IMR-90 (cell line): ENCODE measurements around the gene CRYZL1. TPM values are rescaled to one million over a fixed set of nuclear protein-coding genes. Genes with fewer than 3 reads are reported as not detected.
A peak's percentile ranks its signal among the peaks of the same experiment; 100 is the strongest.

ENCODE experiments used
- ATAC-seq: fragments of 200-7000 bp; cut with Tn5 transposase; 2 replicates; pipeline ENCODE4 v1.9.1; 2020; ENCODE audit warnings: low read depth, mild to moderate bottlenecking, moderate library complexity
- BruUV-seq: library from RNA; stranded (reverse); fragments of 400-500 nt; replicated peaks from 2 replicates; lab custom pipeline; 2021; lab: Mats Ljungman, UMichigan
- CTCF ChIA-PET: fragments of 300-600 bp; formaldehyde crosslinking; extraction: SDS; loops from one replicate; lab custom pipeline; 2021; ENCODE audit warnings: antibody characterized with exemption; lab: Yijun Ruan, JAX
- POLR2A ChIA-PET: fragments of 300-600 bp; sonication (Branson Sonifier 250); formaldehyde crosslinking; loops from one replicate; lab custom pipeline; 2022; ENCODE audit warnings: antibody characterized with exemption; ENCODE audit not compliant: unreplicated experiment; lab: Charles Lee
- DNase-seq: peaks from one replicate; pipeline ENCODE4 v3.0.0; 2013
- H2AFZ ChIP-seq: replicated peaks from 2 replicates; pipeline ENCODE3; 2013; ENCODE audit warnings: low read length, mild to moderate bottlenecking; ENCODE audit not compliant: poor library complexity
- H2AK5ac ChIP-seq: 2 replicates; pipeline ENCODE4 v1.6.1; 2013; ENCODE audit warnings: low read depth, low read length, inconsistent platforms
- H2AK9ac ChIP-seq: replicated peaks from 2 replicates; pipeline ENCODE3; 2013; ENCODE audit warnings: mild to moderate bottlenecking, low read depth, low read length, moderate library complexity; ENCODE audit not compliant: poor library complexity
- H2BK120ac ChIP-seq: 2 replicates; pipeline ENCODE4 v1.6.1; 2013; ENCODE audit warnings: low read depth, low read length, inconsistent platforms
- H2BK15ac ChIP-seq: 3 replicates; pipeline ENCODE4 v1.6.1; 2013; ENCODE audit warnings: low read depth, low read length, inconsistent platforms
- H2BK20ac ChIP-seq: 2 replicates; pipeline ENCODE4 v1.6.1; 2013; ENCODE audit warnings: low read depth, mild to moderate bottlenecking, inconsistent platforms, low read length, moderate library complexity
- H2BK5ac ChIP-seq: 2 replicates; pipeline ENCODE4 v1.6.1; 2013; ENCODE audit warnings: mild to moderate bottlenecking, low read depth, low read length, inconsistent platforms; ENCODE audit not compliant: poor library complexity, severe bottlenecking
- H3K14ac ChIP-seq: replicated peaks from 2 replicates; pipeline ENCODE4 v1.6.1; 2013; ENCODE audit warnings: low read depth, low read length, inconsistent platforms
- H3K18ac ChIP-seq: 2 replicates; pipeline ENCODE4 v1.6.1; 2013; ENCODE audit warnings: low read depth, low read length, control low read depth
- H3K23ac ChIP-seq: 2 replicates; pipeline ENCODE4 v1.6.1; 2013; ENCODE audit warnings: low read depth, low read length, inconsistent platforms
- H3K27ac ChIP-seq: 2 replicates; pipeline ENCODE4 v1.5.1; 2013; ENCODE audit warnings: mild to moderate bottlenecking, control low read depth, low read length; ENCODE audit not compliant: insufficient read depth
- H3K27me3 ChIP-seq: 2 replicates; pipeline ENCODE4 v1.6.1; 2013; ENCODE audit warnings: low read length; ENCODE audit not compliant: control insufficient read depth, insufficient read depth
- H3K36me3 ChIP-seq: 2 replicates; pipeline ENCODE4 v1.6.1; 2013; ENCODE audit warnings: low read length, mixed read lengths; ENCODE audit not compliant: control insufficient read depth, insufficient read depth
- H3K4ac ChIP-seq: 2 replicates; pipeline ENCODE4 v1.6.1; 2013; ENCODE audit warnings: low read depth, low read length, inconsistent platforms
- H3K4me1 ChIP-seq: 2 replicates; pipeline ENCODE4 v1.6.1; 2013; ENCODE audit warnings: low read length, mixed read lengths; ENCODE audit not compliant: control insufficient read depth, insufficient read depth
- H3K4me2 ChIP-seq: 2 replicates; pipeline ENCODE4 v1.6.1; 2013; ENCODE audit warnings: low read depth, mild to moderate bottlenecking, control low read depth, low read length, moderate library complexity
- H3K4me3 ChIP-seq: 2 replicates; pipeline ENCODE4 v1.5.1; 2013; ENCODE audit warnings: low read depth, mild to moderate bottlenecking, control low read depth, low read length, moderate library complexity; ENCODE audit not compliant: insufficient read depth
- H3K56ac ChIP-seq: 2 replicates; pipeline ENCODE4 v1.6.1; 2013; ENCODE audit warnings: low read length, inconsistent platforms; ENCODE audit not compliant: insufficient read depth; ENCODE audit errors: extremely low read depth
- H3K79me1 ChIP-seq, 2 experiments: 2 replicates each; pipeline ENCODE4 v1.6.1; 2013; ENCODE audit warnings: low read length in 2 of 2, inconsistent platforms in 1 of 2, low read depth in 1 of 2
- H3K9ac ChIP-seq: 2 replicates; pipeline ENCODE4 v1.6.1; 2013; ENCODE audit warnings: low read depth, low read length, control low read depth
- H3K9me1 ChIP-seq: 2 replicates; pipeline ENCODE4 v1.6.1; 2013; ENCODE audit warnings: low read length, inconsistent platforms; ENCODE audit not compliant: insufficient read depth
- H3K9me3 ChIP-seq: 2 replicates; pipeline ENCODE4 v1.6.1; 2013; ENCODE audit warnings: low read length; ENCODE audit not compliant: control insufficient read depth, insufficient read depth
- H4K20me1 ChIP-seq: 2 replicates; pipeline ENCODE4 v1.6.1; 2013; ENCODE audit warnings: low read length, inconsistent platforms; ENCODE audit not compliant: insufficient read depth
- H4K5ac ChIP-seq: 2 replicates; pipeline ENCODE4 v1.6.1; 2013; ENCODE audit warnings: mild to moderate bottlenecking, low read depth, low read length, control low read depth
- H4K8ac ChIP-seq, 2 experiments: 2 replicates each; pipeline ENCODE4 v1.6.1; 2013; ENCODE audit warnings: low read depth in 2 of 2, low read length in 2 of 2, control low read depth in 1 of 2, inconsistent platforms in 1 of 2
- H4K91ac ChIP-seq: 2 replicates; pipeline ENCODE4 v1.6.1; 2013; ENCODE audit warnings: low read depth, low read length, inconsistent platforms; ENCODE audit not compliant: insufficient read depth
- BHLHE40 ChIP-seq: fragments of 150-350 bp; IDR thresholded peaks from 2 replicates; pipeline ENCODE4 v1.6.1; 2016; ENCODE audit warnings: mild to moderate bottlenecking, low read depth, low read length
- CHD1 ChIP-seq: IDR thresholded peaks from 2 replicates; pipeline ENCODE4 v1.6.1; 2012; ENCODE audit warnings: low read depth, low read length, improper control_type of control experiment
- FOS ChIP-seq: fragments of 150-350 bp; IDR thresholded peaks from 2 replicates; pipeline ENCODE4 v1.6.1; 2016; ENCODE audit warnings: low read depth, low read length
- MAFK ChIP-seq: IDR thresholded peaks from 2 replicates; pipeline ENCODE4 v1.6.1; 2012; ENCODE audit warnings: low read depth, low read length, improper control_type of control experiment
- MAZ ChIP-seq: IDR thresholded peaks from 2 replicates; pipeline ENCODE4 v1.6.1; 2012; ENCODE audit warnings: low read depth, mild to moderate bottlenecking, low read length, improper control_type of control experiment, moderate library complexity, borderline replicate concordance
- MXI1 ChIP-seq: IDR thresholded peaks from 2 replicates; pipeline ENCODE4 v1.6.1; 2012; ENCODE audit warnings: low read depth, mild to moderate bottlenecking, low read length, moderate library complexity, borderline replicate concordance
- POLR2A ChIP-seq: IDR thresholded peaks from 2 replicates; pipeline ENCODE4 v1.6.1; 2012; ENCODE audit warnings: mild to moderate bottlenecking, low read depth, low read length
- RFX5 ChIP-seq: IDR thresholded peaks from 2 replicates; pipeline ENCODE4 v1.8.0; 2012; ENCODE audit warnings: low read depth, mild to moderate bottlenecking, low read length, moderate library complexity
- USF2 ChIP-seq: fragments of 150-350 bp; IDR thresholded peaks from 2 replicates; pipeline ENCODE4 v1.6.1; 2017; ENCODE audit warnings: mild to moderate bottlenecking, antibody characterized with exemption, low read length, low read depth
- WGBS, 2 experiments: methylation state at CpG; one replicate each; pipeline versions ENCODE4 v1.1.5 to v1.1.7; 2013; ENCODE audit warnings: missing lambda C conversion rate in 2 of 2; ENCODE audit not compliant: insufficient read length in 1 of 2; ENCODE audit errors: extremely low coverage in 2 of 2; 5-methylcytosine and 5-hydroxymethylcytosine counted together
- dilution Hi-C: fragments of 300-500 bp; cut with HindIII; formaldehyde crosslinking; loops from one replicate; pipeline ENCODE4 v1.14.3; 2018; ENCODE audit warnings: low sequenced_read_pairs; ENCODE audit not compliant: unreplicated experiment
- in situ Hi-C: fragments of 300-500 bp; cut with MboI; formaldehyde crosslinking; loops from 3 replicates; pipeline ENCODE4 v1.14.3; 2019; ENCODE audit warnings: low sequenced_read_pairs, inconsistent platforms, mixed read lengths
- intact Hi-C: fragments of 100-400 bp; cut with micrococcal nuclease; formaldehyde crosslinking; loops from 2 replicates; pipeline ENCODE4 v1.10.0; 2022
- polyA plus RNA-seq, 3 experiments: library from polyadenylated mRNA; depleted of rRNA; stranded (reverse); fragments of >200 nt; gene quantifications; 2 replicates each; pipeline ENCODE4 v1.2.3, GENCODE V29; 2012; ENCODE audit warnings: low replicate concordance in 1 of 3
- total RNA-seq: library from RNA; depleted of rRNA; stranded (reverse); fragments of >200 nt; gene quantifications from 2 replicates; pipeline ENCODE4 v1.2.3, GENCODE V29; 2012

The CRYZL1 gene
- total and polyA plus RNA-seq, 2 of the 4 experiments (the other 2 are of a cell fraction), result 19.9 to 28.5 TPM

- ChIA-PET POLR2A (interaction anchor here (0.5 to 1.3 kb wide), 3 partner anchors 10 to 34 kb away, joined by 3 to 4 read pairs (median 3); no protein-coding TSS in a partner anchor), CTCF (interaction anchor here (0.5 kb wide), 1 partner anchor 116 kb away, joined by 3 read pairs; no protein-coding TSS in a partner anchor)
- dilution Hi-C loops, result no loop called here
- peak within 1 kb of the TSS; percentile 99 for H3K23ac ChIP-seq
- H3K14ac ChIP-seq, result peak within 1 kb of the TSS; percentile 100
- peak within 1 kb of the TSS; percentile 95 for H3K18ac ChIP-seq
- peak within 1 kb of the TSS; percentile 97 for H3K27ac ChIP-seq
- H3K79me1 ChIP-seq, result peaks cover 0 to 36% of the 10 kb centered on the region in 2 experiments; a peak in 2 of 4 replicates
- peak within 1 kb of the TSS; percentile 99 for H3K4ac ChIP-seq
- peak within 1 kb of the TSS; percentile 96 for H2BK5ac ChIP-seq
- peak within 1 kb of the TSS; percentile 89 to 99 for H4K8ac ChIP-seq
- peaks cover 11% of the 10 kb centered on the region for H3K36me3 ChIP-seq
- H4K5ac ChIP-seq, result peak within 1 kb of the TSS; percentile 96
- H3K4me2 ChIP-seq, result peak within 1 kb of the TSS; percentile 97
- H3K9ac ChIP-seq, result peak within 1 kb of the TSS; percentile 96
- BruUV-seq, result TSS peak; percentile 63
- H3K56ac ChIP-seq, result peak within 1 kb of the TSS; percentile 100
- H2AK9ac ChIP-seq, result peak within 1 kb of the TSS; percentile 100
- H3K4me3 ChIP-seq, result peak within 1 kb of the TSS; percentile 70
- intact Hi-C loops, result no loop called here
- H3K27me3 ChIP-seq, result no peaks in the 10 kb centered on the region
- H3K4me1 ChIP-seq, result no peaks in the 10 kb centered on the region
- peak within 1 kb of the TSS; percentile 99 for H4K91ac ChIP-seq
- H3K9me3 ChIP-seq, result no peaks in the 10 kb centered on the region
- in situ Hi-C loops, result no loop called here
- H3K9me1 ChIP-seq, result no peaks in the 10 kb centered on the region
- WGBS, 2 experiments, result 1% methylated on average over 26 of the region's 57 CpGs; no CpG with 5 or more reads in 1 of the 2 experiments
- H4K20me1 ChIP-seq, result peaks cover 41% of the 10 kb centered on the region
- 0 out of 2 replicates have a peak within 1 kb of the TSS, but pooled peaks have one; percentile 8 for H2BK20ac ChIP-seq
- peak within 1 kb of the TSS; percentile 95 for H2AFZ ChIP-seq
- ATAC-seq (peak; percentile 95), DNase-seq (peak; percentile 98)
- H2BK120ac ChIP-seq, result peak within 1 kb of the TSS; percentile 87
- peak within 1 kb of the TSS; percentile 71; the same call in 1 of the 3 replicates for H2BK15ac ChIP-seq
- H2AK5ac ChIP-seq, result peak within 1 kb of the TSS; percentile 97
- no peak for TF ChIP-seq BHLHE40
- TF ChIP-seq POLR2A, result peak; percentile 95
- peak; percentile 56; the same call in 1 of the 2 replicates for TF ChIP-seq MXI1
- peak; percentile 76 for TF ChIP-seq MAZ
- TF ChIP-seq RFX5, result peak; percentile 94
- no peak for TF ChIP-seq FOS
- peak; percentile 41; the same call in 1 of the 2 replicates for TF ChIP-seq USF2
- peak; percentile 50; the same call in 1 of the 2 replicates for TF ChIP-seq MAFK
- TF ChIP-seq CHD1, result peak; percentile 59
Observed at GRCh38 chr21:33542640-33543504, 98.7 kb downstream of the CRYZL1 start, which contains the start of gene SON. SON (plus strand) TSS chr21:33543038; CDS start chr21:33543093, 55 bp downstream.
